Raji (cell line): ENCODE measurements around the gene RNF187.

Source experiments
- POLR2A ChIP-seq: IDR thresholded peaks from 2 replicates; pipeline ENCODE4 v1.6.1; 2011; ENCODE audit warnings: low read depth, low read length, control low read depth; ENCODE audit not compliant: insufficient read depth

Gene RNF187

GRCh38 chr1:228493141-228494043 is 6.2 kb downstream of the RNF187 start:
- TF ChIP-seq POLR2A = no peak

GRCh38 chr1:228494044-228494353 is 6.8 kb downstream of the RNF187 start:
- no peak for TF ChIP-seq POLR2A

- TF ChIP-seq POLR2A = no peak
Measured at GRCh38 chr1:228494391-228494790, 7.2 kb downstream of the RNF187 start.

GRCh38 chr1:228494970-228495853 is 8.0 kb downstream of the RNF187 start:
- no peak for TF ChIP-seq POLR2A

GRCh38 chr1:228496084-228496483 is 8.9 kb downstream of the RNF187 start:
- TF ChIP-seq POLR2A = no peak

GRCh38 chr1:228496494-228496893 is 9.3 kb downstream of the RNF187 start:
- no peak for TF ChIP-seq POLR2A

- no peak for TF ChIP-seq POLR2A
Measured at GRCh38 chr1:228497206-228497605, 10.0 kb downstream of the RNF187 start.

GRCh38 chr1:228497817-228498216 is 10.6 kb downstream of the RNF187 start:
- TF ChIP-seq POLR2A = no peak

GRCh38 chr1:228500143-228500734 is 13.1 kb downstream of the RNF187 start:
- TF ChIP-seq POLR2A = no peak

- no peak for TF ChIP-seq POLR2A
Measured at GRCh38 chr1:228500901-228501871, 14.0 kb downstream of the RNF187 start.

- TF ChIP-seq POLR2A = no peak
Measured at GRCh38 chr1:228502522-228502921, 15.3 kb downstream of the RNF187 start.

- TF ChIP-seq POLR2A = no peak
Measured at GRCh38 chr1:228507961-228508652, 20.9 kb downstream of the RNF187 start.

GRCh38 chr1:228508840-228509415 is 21.7 kb downstream of the RNF187 start:
- no peak for TF ChIP-seq POLR2A
